Measurements from ENCODE around the gene ARHGEF12.

Gene ARHGEF12

GRCh38 chr11:120400564-120401364, 64.6 kb downstream of the ARHGEF12 start:
- TF ChIP-seq, protein P1, sequence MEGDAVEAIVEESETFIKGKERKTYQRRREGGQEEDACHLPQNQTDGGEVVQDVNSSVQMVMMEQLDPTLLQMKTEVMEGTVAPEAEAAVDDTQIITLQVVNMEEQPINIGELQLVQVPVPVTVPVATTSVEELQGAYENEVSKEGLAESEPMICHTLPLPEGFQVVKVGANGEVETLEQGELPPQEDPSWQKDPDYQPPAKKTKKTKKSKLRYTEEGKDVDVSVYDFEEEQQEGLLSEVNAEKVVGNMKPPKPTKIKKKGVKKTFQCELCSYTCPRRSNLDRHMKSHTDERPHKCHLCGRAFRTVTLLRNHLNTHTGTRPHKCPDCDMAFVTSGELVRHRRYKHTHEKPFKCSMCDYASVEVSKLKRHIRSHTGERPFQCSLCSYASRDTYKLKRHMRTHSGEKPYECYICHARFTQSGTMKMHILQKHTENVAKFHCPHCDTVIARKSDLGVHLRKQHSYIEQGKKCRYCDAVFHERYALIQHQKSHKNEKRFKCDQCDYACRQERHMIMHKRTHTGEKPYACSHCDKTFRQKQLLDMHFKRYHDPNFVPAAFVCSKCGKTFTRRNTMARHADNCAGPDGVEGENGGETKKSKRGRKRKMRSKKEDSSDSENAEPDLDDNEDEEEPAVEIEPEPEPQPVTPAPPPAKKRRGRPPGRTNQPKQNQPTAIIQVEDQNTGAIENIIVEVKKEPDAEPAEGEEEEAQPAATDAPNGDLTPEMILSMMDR (IDR thresholded peaks at IDR 0.05; ENCODE audit: poor library complexity, severe bottlenecking): no peak
- Histone ChIP-seq H3K9me3 (ENCODE audit: severe bottlenecking) (no peaks in the 10 kb centered on the region), H3K4me3 (ENCODE audit: severe bottlenecking) (peak overlapping the region; percentile 19), H3K27ac (ENCODE audit: poor library complexity, severe bottlenecking) (peak overlapping the region; percentile 73), H3K4me1 (ENCODE audit: insufficient read depth, poor library complexity, severe bottlenecking) (peaks cover 31% of the 10 kb centered on the region), H3K27me3 (ENCODE audit: insufficient read depth, poor library complexity, severe bottlenecking) (no peaks in the 10 kb centered on the region), H3K36me3 (ENCODE audit: low read depth) (no peaks in the 10 kb centered on the region)
- DNase-seq (ENCODE audit: low spot score): peak; percentile 74
- peak; percentile 91 for ATAC-seq (ENCODE audit: low read depth)

- no peak for ATAC-seq (ENCODE audit: low read depth)
- Histone ChIP-seq H3K9me3 (ENCODE audit: severe bottlenecking) (no peaks in the 10 kb centered on the region), H3K4me3 (ENCODE audit: severe bottlenecking) (peak overlapping the region; percentile 19), H3K27me3 (ENCODE audit: insufficient read depth, poor library complexity, severe bottlenecking) (no peaks in the 10 kb centered on the region), H3K4me1 (ENCODE audit: insufficient read depth, poor library complexity, severe bottlenecking) (peaks cover 31% of the 10 kb centered on the region), H3K27ac (ENCODE audit: poor library complexity, severe bottlenecking) (peak overlapping the region; percentile 73), H3K36me3 (ENCODE audit: low read depth) (no peaks in the 10 kb centered on the region)
- TF ChIP-seq, protein P1 (IDR thresholded peaks at IDR 0.05; ENCODE audit: poor library complexity, severe bottlenecking): no peak
- DNase-seq (ENCODE audit: low spot score): no peak
Observed at GRCh38 chr11:120401506-120401905, 65.3 kb downstream of the ARHGEF12 start.

DNA sequence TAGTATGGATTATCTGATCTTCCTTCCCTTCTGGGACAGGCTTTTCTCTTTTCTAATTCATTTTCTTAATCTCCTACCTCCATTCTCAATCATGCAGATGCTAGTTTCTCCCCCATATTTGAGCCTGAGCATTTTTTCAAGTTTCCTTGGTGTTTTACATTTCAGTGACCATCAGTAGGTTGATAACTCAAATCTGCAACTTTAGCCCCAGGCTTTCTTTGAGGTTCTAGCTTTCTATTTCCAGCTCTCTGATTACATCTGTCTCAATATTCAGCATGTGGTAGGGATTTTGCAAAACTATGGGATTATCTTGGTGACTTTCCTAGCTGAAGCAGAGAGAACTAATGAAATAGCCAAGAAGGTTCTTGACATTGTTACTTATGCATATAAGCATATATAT, 67.8 kb downstream of the ARHGEF12 start:
- no peak overlapping the region for H3K27ac ChIP-seq (ENCODE audit: poor library complexity, severe bottlenecking)
- H3K36me3 ChIP-seq (ENCODE audit: low read depth): peaks cover 4% of the 10 kb centered on the region; the same call in 1 of the 2 replicates
- no peaks in the 10 kb centered on the region for H3K27me3 ChIP-seq (ENCODE audit: insufficient read depth, poor library complexity, severe bottlenecking)
- peaks cover 28% of the 10 kb centered on the region for H3K4me1 ChIP-seq (ENCODE audit: insufficient read depth, poor library complexity, severe bottlenecking)
- H3K9me3 ChIP-seq (ENCODE audit: severe bottlenecking): no peaks in the 10 kb centered on the region
- no peak for DNase-seq (ENCODE audit: low spot score)
- TF ChIP-seq, protein P1 (IDR thresholded peaks at IDR 0.05; ENCODE audit: poor library complexity, severe bottlenecking): no peak
- H3K4me3 ChIP-seq (ENCODE audit: severe bottlenecking): no peak overlapping the region
- ATAC-seq (ENCODE audit: low read depth): no peak

DNA sequence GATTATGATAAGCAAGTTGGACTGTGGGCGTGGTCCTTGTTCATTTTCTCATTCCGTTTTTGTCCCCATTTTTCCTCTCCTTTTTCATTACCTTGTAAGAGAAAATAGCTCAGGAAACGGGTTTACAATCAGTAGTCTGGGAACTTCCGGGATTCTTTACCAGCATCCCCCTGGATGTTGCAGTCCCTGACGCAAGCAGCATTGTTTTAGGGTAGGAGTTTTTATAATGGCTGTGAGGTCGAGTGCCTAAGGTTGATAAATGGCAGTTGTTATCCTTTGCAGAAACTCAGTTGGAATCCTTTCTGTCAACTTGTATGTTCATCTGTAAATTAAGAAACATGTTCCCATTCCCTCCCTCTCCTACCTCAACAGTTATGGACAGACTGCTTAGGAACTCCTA, 68.3 kb downstream of the ARHGEF12 start:
- TF ChIP-seq, protein P1 (IDR thresholded peaks at IDR 0.05; ENCODE audit: poor library complexity, severe bottlenecking): no peak
- H3K36me3 ChIP-seq (ENCODE audit: low read depth): peaks cover 6% of the 10 kb centered on the region; the same call in 1 of the 2 replicates
- DNase-seq (ENCODE audit: low spot score) (no peak), ATAC-seq (ENCODE audit: low read depth) (no peak)
- no peak overlapping the region for H3K4me3 ChIP-seq (ENCODE audit: severe bottlenecking)
- no peak overlapping the region for H3K27ac ChIP-seq (ENCODE audit: poor library complexity, severe bottlenecking)
- no peaks in the 10 kb centered on the region for H3K27me3 ChIP-seq (ENCODE audit: insufficient read depth, poor library complexity, severe bottlenecking)
- H3K4me1 ChIP-seq (ENCODE audit: insufficient read depth, poor library complexity, severe bottlenecking): peaks cover 26% of the 10 kb centered on the region
- no peaks in the 10 kb centered on the region for H3K9me3 ChIP-seq (ENCODE audit: severe bottlenecking)

- DNase-seq (ENCODE audit: low spot score) (no peak), ATAC-seq (ENCODE audit: low read depth) (no peak)
- H3K4me1 ChIP-seq (ENCODE audit: insufficient read depth, poor library complexity, severe bottlenecking): peaks cover 22% of the 10 kb centered on the region
- no peaks in the 10 kb centered on the region for H3K9me3 ChIP-seq (ENCODE audit: severe bottlenecking)
- H3K27ac ChIP-seq (ENCODE audit: poor library complexity, severe bottlenecking): no peak overlapping the region
- no peaks in the 10 kb centered on the region for H3K27me3 ChIP-seq (ENCODE audit: insufficient read depth, poor library complexity, severe bottlenecking)
- no peak overlapping the region for H3K4me3 ChIP-seq (ENCODE audit: severe bottlenecking)
- peaks cover 13% of the 10 kb centered on the region for H3K36me3 ChIP-seq (ENCODE audit: low read depth)
- TF ChIP-seq, protein P1 (IDR thresholded peaks at IDR 0.05; ENCODE audit: poor library complexity, severe bottlenecking): no peak
Observed at GRCh38 chr11:120409655-120410054, 73.4 kb downstream of the ARHGEF12 start.

All from RWPE2 (cell line).